ENCODE measurements around the gene CLSTN1.
"Not testable (repeated sequence)": the region's sequence is repeated elsewhere in the genome, so short reads cannot be mapped to it uniquely, and the experiment has no call there.

GRCh38 chr1:9762446-9762845 lies 61.3 kb downstream of the CLSTN1 start:
- TF ChIP-seq, protein P1, sequence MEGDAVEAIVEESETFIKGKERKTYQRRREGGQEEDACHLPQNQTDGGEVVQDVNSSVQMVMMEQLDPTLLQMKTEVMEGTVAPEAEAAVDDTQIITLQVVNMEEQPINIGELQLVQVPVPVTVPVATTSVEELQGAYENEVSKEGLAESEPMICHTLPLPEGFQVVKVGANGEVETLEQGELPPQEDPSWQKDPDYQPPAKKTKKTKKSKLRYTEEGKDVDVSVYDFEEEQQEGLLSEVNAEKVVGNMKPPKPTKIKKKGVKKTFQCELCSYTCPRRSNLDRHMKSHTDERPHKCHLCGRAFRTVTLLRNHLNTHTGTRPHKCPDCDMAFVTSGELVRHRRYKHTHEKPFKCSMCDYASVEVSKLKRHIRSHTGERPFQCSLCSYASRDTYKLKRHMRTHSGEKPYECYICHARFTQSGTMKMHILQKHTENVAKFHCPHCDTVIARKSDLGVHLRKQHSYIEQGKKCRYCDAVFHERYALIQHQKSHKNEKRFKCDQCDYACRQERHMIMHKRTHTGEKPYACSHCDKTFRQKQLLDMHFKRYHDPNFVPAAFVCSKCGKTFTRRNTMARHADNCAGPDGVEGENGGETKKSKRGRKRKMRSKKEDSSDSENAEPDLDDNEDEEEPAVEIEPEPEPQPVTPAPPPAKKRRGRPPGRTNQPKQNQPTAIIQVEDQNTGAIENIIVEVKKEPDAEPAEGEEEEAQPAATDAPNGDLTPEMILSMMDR (IDR thresholded peaks at IDR 0.05; ENCODE audit: borderline replicate concordance, extremely low read depth, low read length, poor library complexity, severe bottlenecking), result not testable (repeated sequence)
- not testable (repeated sequence) for TF ChIP-seq EZH2 (IDR thresholded peaks at IDR 0.05; ENCODE audit: borderline replicate concordance, low read depth, low read length, severe bottlenecking)
